GM23338 (cell line): ENCODE data around the gene OR9G1. TPM values are rescaled to one million over a fixed set of nuclear protein-coding genes. Genes with fewer than 3 reads are reported as not detected.

ENCODE experiments used
- ATAC-seq: fragments of 200-7000 bp; cut with Tn5 transposase; 3 replicates; pipeline ENCODE4 v1.9.1; 2020
- DNase-seq: peaks from one replicate; pipeline ENCODE4 v3.0.0-alpha.2; 2015; ENCODE audit warnings: low spot score
- H2AFZ ChIP-seq: fragments of 200-600 bp; sonication (generic); 2 replicates; pipeline ENCODE4 v1.8.0; 2016; ENCODE audit warnings: antibody characterized with exemption, mild to moderate bottlenecking, moderate library complexity
- H3F3A ChIP-seq: fragments of 200-600 bp; sonication (generic); replicated peaks from 2 replicates; pipeline ENCODE4 v1.8.0; 2017; ENCODE audit warnings: antibody characterized with exemption, mixed run types, low read depth
- H3K27ac ChIP-seq: fragments of 200-600 bp; sonication (generic); 2 replicates; pipeline ENCODE4 v1.6.1; 2016; ENCODE audit warnings: low read depth
- H3K27me3 ChIP-seq: fragments of 200-600 bp; sonication (generic); 2 replicates; pipeline ENCODE4 v1.8.0; 2016; ENCODE audit warnings: mild to moderate bottlenecking, mixed run types, moderate library complexity; ENCODE audit not compliant: insufficient read depth
- H3K36me3 ChIP-seq: fragments of 200-600 bp; sonication (generic); 2 replicates; pipeline ENCODE4 v1.8.0; 2016; ENCODE audit warnings: mild to moderate bottlenecking; ENCODE audit not compliant: insufficient read depth
- H3K4me1 ChIP-seq: fragments of 200-600 bp; sonication (generic); 2 replicates; pipeline ENCODE4 v1.8.0; 2016; ENCODE audit warnings: mild to moderate bottlenecking, moderate library complexity; ENCODE audit not compliant: insufficient read depth
- H3K4me2 ChIP-seq: fragments of 200-600 bp; sonication (generic); 2 replicates; pipeline ENCODE4 v1.7.1; 2017; ENCODE audit warnings: mixed run types
- H3K4me3 ChIP-seq: fragments of 200-600 bp; sonication (generic); 2 replicates; pipeline ENCODE4 v1.6.1; 2016; ENCODE audit warnings: mixed run types
- H3K79me2 ChIP-seq: fragments of 200-600 bp; sonication (generic); replicated peaks from 2 replicates; pipeline ENCODE4 v1.8.0; 2017; ENCODE audit warnings: mild to moderate bottlenecking; ENCODE audit not compliant: insufficient read depth
- H3K9me2 ChIP-seq: fragments of 200-600 bp; sonication (generic); 2 replicates; pipeline ENCODE4 v1.8.0; 2017; ENCODE audit not compliant: insufficient read depth
- H4K20me1 ChIP-seq: fragments of 200-600 bp; sonication (generic); replicated peaks from 2 replicates; pipeline ENCODE4 v1.8.0; 2017; ENCODE audit warnings: mild to moderate bottlenecking; ENCODE audit not compliant: insufficient read depth
- H3K27ac Mint-ChIP-seq: 2 replicates; pipeline ENCODE4 v1.8.0; 2020; ENCODE audit warnings: inconsistent platforms, mild to moderate bottlenecking, moderate library complexity, mixed read lengths
- H3K27me3 Mint-ChIP-seq: 3 replicates; pipeline ENCODE4 v1.8.0; 2022; ENCODE audit warnings: low read depth, mild to moderate bottlenecking, moderate library complexity, mixed read lengths, inconsistent platforms; ENCODE audit not compliant: insufficient read depth, poor library complexity
- H3K36me3 Mint-ChIP-seq: 3 replicates; pipeline ENCODE4 v1.8.0; 2021; ENCODE audit warnings: low read depth, mild to moderate bottlenecking, inconsistent platforms, moderate library complexity, mixed read lengths
- H3K4me1 Mint-ChIP-seq: 3 replicates; pipeline ENCODE4 v1.8.0; 2020; ENCODE audit warnings: mild to moderate bottlenecking, inconsistent platforms, mixed read lengths
- H3K4me3 Mint-ChIP-seq: 3 replicates; pipeline ENCODE4 v1.8.0; 2021; ENCODE audit warnings: moderate library complexity, mild to moderate bottlenecking, inconsistent platforms, mixed read lengths
- H3K9me3 Mint-ChIP-seq: 3 replicates; pipeline ENCODE4 v1.8.0; 2020; ENCODE audit warnings: moderate library complexity, mild to moderate bottlenecking, inconsistent platforms, mixed read lengths
- CREB1 ChIP-seq: fragments of 250-450 bp; sonication (Bioruptor Pico); IDR thresholded peaks from 2 replicates; pipeline ENCODE4 v1.5.0; 2020; ENCODE audit warnings: low read depth, mild to moderate bottlenecking, moderate library complexity
- EZH2 ChIP-seq: fragments of 200-600 bp; sonication (generic); IDR thresholded peaks from one replicate; pipeline ENCODE4 v1.8.0; 2017; ENCODE audit warnings: antibody characterized with exemption, mild to moderate bottlenecking, low read depth; ENCODE audit not compliant: unreplicated experiment
- EZH2phosphoT487 ChIP-seq: fragments of 200-600 bp; sonication (generic); IDR thresholded peaks from one replicate; pipeline ENCODE4 v1.8.1; 2018; ENCODE audit warnings: antibody characterized with exemption; ENCODE audit not compliant: unreplicated experiment
- JUNB ChIP-seq: IDR thresholded peaks from one replicate; pipeline ENCODE4 v1.6.1; 2016; ENCODE audit warnings: antibody characterized with exemption; ENCODE audit not compliant: unreplicated experiment
- NANOG ChIP-seq: IDR thresholded peaks from 2 replicates; pipeline ENCODE4 v1.6.1; 2016; ENCODE audit warnings: antibody characterized with exemption, borderline replicate concordance
- POLR2AphosphoS5 ChIP-seq: IDR thresholded peaks from 2 replicates; pipeline ENCODE4 v1.6.1; 2016; ENCODE audit warnings: antibody characterized with exemption, low read depth
- ZNF331 ChIP-seq: fragments of 250-450 bp; sonication (Bioruptor Pico); IDR thresholded peaks from 2 replicates; pipeline ENCODE4 v1.5.0; 2020; ENCODE audit warnings: low read depth, mild to moderate bottlenecking, moderate library complexity
- polyA plus RNA-seq: library from polyadenylated mRNA; unstranded; fragments of >200 nt; fragmentation: Nextera tagmentation; extraction: Ambion mirVana; gene quantifications from 2 replicates; pipeline ENCODE4 v1.2.1, GENCODE V29; 2016
- total RNA-seq: library from RNA; depleted of rRNA; stranded (reverse); fragments of >200 nt; shearing (Covaris generic); gene quantifications from 2 replicates; pipeline ENCODE4 v1.2.3, GENCODE V29; 2014
- TF ChIP-seq, protein P1 (sequence below): fragments of 250-450 bp; sonication (Bioruptor Pico); IDR thresholded peaks from 2 replicates; pipeline ENCODE4 v1.5.0; 2020; ENCODE audit warnings: mild to moderate bottlenecking, moderate library complexity
- TF ChIP-seq, protein P2 (sequence below): IDR thresholded peaks from 2 replicates; pipeline ENCODE4 v1.6.1; 2016; ENCODE audit warnings: antibody characterized with exemption
- TF ChIP-seq, protein P3 (sequence below): IDR thresholded peaks from one replicate; pipeline ENCODE4 v1.6.1; 2018; ENCODE audit warnings: antibody characterized with exemption; ENCODE audit not compliant: unreplicated experiment

OR9G1 gene
- total and polyA plus RNA-seq, 2 experiments from 2014 or later = not detected

DNA sequence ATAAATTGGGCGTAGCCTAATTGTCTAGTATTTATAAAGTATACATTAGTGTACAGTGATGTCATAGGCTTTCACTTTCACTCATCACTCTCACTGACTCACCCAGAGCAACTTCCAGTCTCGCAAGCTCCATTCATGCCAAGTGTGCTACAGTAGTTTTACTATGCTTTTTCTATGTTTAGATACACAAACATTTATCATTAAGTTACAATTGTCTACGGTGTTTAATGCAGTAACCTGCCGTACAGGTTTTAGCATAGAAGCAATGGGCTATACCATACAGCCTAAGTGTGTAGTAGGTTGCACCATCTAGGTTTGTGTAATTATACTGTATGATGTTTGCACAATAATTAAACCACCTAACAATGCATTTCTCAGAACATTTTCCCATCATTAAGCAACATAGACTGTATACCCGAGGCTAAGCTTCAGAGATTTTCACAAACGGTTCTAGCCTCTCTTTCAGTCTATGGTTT is 17.5 kb downstream of the OR9G1 start (continued):
- TF ChIP-seq, protein P1, sequence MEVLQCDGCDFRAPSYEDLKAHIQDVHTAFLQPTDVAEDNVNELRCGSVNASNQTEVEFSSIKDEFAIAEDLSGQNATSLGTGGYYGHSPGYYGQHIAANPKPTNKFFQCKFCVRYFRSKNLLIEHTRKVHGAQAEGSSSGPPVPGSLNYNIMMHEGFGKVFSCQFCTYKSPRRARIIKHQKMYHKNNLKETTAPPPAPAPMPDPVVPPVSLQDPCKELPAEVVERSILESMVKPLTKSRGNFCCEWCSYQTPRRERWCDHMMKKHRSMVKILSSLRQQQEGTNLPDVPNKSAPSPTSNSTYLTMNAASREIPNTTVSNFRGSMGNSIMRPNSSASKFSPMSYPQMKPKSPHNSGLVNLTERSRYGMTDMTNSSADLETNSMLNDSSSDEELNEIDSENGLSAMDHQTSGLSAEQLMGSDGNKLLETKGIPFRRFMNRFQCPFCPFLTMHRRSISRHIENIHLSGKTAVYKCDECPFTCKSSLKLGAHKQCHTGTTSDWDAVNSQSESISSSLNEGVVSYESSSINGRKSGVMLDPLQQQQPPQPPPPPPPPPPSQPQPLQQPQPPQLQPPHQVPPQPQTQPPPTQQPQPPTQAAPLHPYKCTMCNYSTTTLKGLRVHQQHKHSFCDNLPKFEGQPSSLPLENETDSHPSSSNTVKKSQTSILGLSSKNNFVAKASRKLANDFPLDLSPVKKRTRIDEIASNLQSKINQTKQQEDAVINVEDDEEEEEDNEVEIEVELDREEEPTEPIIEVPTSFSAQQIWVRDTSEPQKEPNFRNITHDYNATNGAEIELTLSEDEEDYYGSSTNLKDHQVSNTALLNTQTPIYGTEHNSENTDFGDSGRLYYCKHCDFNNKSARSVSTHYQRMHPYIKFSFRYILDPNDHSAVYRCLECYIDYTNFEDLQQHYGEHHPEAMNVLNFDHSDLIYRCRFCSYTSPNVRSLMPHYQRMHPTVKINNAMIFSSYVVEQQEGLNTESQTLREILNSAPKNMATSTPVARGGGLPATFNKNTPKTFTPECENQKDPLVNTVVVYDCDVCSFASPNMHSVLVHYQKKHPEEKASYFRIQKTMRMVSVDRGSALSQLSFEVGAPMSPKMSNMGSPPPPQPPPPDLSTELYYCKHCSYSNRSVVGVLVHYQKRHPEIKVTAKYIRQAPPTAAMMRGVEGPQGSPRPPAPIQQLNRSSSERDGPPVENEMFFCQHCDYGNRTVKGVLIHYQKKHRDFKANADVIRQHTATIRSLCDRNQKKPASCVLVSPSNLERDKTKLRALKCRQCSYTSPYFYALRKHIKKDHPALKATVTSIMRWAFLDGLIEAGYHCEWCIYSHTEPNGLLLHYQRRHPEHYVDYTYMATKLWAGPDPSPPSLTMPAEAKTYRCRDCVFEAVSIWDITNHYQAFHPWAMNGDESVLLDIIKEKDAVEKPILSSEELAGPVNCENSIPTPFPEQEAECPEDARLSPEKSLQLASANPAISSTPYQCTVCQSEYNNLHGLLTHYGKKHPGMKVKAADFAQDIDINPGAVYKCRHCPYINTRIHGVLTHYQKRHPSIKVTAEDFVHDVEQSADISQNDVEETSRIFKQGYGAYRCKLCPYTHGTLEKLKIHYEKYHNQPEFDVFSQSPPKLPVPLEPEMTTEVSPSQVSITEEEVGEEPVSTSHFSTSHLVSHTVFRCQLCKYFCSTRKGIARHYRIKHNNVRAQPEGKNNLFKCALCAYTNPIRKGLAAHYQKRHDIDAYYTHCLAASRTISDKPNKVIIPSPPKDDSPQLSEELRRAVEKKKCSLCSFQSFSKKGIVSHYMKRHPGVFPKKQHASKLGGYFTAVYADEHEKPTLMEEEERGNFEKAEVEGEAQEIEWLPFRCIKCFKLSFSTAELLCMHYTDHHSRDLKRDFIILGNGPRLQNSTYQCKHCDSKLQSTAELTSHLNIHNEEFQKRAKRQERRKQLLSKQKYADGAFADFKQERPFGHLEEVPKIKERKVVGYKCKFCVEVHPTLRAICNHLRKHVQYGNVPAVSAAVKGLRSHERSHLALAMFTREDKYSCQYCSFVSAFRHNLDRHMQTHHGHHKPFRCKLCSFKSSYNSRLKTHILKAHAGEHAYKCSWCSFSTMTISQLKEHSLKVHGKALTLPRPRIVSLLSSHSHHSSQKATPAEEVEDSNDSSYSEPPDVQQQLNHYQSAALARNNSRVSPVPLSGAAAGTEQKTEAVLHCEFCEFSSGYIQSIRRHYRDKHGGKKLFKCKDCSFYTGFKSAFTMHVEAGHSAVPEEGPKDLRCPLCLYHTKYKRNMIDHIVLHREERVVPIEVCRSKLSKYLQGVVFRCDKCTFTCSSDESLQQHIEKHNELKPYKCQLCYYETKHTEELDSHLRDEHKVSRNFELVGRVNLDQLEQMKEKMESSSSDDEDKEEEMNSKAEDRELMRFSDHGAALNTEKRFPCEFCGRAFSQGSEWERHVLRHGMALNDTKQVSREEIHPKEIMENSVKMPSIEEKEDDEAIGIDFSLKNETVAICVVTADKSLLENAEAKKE (CRISPR knock-in tag) = no peak

GRCh38 chr11:56720513-56720912 is 21.6 kb downstream of the OR9G1 start:
- Histone ChIP-seq H3K4me3 (no peak overlapping the region), H4K20me1 (no peaks in the 10 kb centered on the region), H3K27ac (no peak overlapping the region), H3K79me2 (no peaks in the 10 kb centered on the region), H3K4me1 (no peaks in the 10 kb centered on the region), H2AFZ (no peak overlapping the region), H3K36me3 (no peaks in the 10 kb centered on the region), H3K27me3 (no peaks in the 10 kb centered on the region), H3K4me2 (no peak overlapping the region), H3F3A (no peaks in the 10 kb centered on the region), H3K9me2 (no peaks in the 10 kb centered on the region)
- ATAC-seq = no peak
- Mint-ChIP-seq H3K4me3 (no peak overlapping the region), H3K36me3 (no peaks in the 10 kb centered on the region; the same call in 2 of the 3 replicates), H3K27ac (no peak overlapping the region), H3K9me3 (no peaks in the 10 kb centered on the region; the same call in 2 of the 3 replicates), H3K4me1 (no peaks in the 10 kb centered on the region), H3K27me3 (no peaks in the 10 kb centered on the region)
- TF ChIP-seq CREB1 (CRISPR knock-in tag) (no peak), EZH2phosphoT487 (no peak), ZNF331 (CRISPR knock-in tag) (no peak), NANOG (no peak), POLR2AphosphoS5 (no peak), EZH2 (no peak), JUNB (no peak)
- TF ChIP-seq, protein P2, sequence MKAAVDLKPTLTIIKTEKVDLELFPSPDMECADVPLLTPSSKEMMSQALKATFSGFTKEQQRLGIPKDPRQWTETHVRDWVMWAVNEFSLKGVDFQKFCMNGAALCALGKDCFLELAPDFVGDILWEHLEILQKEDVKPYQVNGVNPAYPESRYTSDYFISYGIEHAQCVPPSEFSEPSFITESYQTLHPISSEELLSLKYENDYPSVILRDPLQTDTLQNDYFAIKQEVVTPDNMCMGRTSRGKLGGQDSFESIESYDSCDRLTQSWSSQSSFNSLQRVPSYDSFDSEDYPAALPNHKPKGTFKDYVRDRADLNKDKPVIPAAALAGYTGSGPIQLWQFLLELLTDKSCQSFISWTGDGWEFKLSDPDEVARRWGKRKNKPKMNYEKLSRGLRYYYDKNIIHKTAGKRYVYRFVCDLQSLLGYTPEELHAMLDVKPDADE = no peak
- TF ChIP-seq, protein P3, sequence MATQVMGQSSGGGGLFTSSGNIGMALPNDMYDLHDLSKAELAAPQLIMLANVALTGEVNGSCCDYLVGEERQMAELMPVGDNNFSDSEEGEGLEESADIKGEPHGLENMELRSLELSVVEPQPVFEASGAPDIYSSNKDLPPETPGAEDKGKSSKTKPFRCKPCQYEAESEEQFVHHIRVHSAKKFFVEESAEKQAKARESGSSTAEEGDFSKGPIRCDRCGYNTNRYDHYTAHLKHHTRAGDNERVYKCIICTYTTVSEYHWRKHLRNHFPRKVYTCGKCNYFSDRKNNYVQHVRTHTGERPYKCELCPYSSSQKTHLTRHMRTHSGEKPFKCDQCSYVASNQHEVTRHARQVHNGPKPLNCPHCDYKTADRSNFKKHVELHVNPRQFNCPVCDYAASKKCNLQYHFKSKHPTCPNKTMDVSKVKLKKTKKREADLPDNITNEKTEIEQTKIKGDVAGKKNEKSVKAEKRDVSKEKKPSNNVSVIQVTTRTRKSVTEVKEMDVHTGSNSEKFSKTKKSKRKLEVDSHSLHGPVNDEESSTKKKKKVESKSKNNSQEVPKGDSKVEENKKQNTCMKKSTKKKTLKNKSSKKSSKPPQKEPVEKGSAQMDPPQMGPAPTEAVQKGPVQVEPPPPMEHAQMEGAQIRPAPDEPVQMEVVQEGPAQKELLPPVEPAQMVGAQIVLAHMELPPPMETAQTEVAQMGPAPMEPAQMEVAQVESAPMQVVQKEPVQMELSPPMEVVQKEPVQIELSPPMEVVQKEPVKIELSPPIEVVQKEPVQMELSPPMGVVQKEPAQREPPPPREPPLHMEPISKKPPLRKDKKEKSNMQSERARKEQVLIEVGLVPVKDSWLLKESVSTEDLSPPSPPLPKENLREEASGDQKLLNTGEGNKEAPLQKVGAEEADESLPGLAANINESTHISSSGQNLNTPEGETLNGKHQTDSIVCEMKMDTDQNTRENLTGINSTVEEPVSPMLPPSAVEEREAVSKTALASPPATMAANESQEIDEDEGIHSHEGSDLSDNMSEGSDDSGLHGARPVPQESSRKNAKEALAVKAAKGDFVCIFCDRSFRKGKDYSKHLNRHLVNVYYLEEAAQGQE = no peak
- DNase-seq = no peak
